Esophagus squamous epithelium (tissue), 5 donors: Measurements from ENCODE around the gene UBTD1. TPM values are rescaled to one million over a fixed set of nuclear protein-coding genes. Genes with fewer than 3 reads are reported as not detected.
A peak's percentile ranks its signal among the peaks of the same experiment; 100 is the strongest.

Experiments used
- DNase-seq: peaks from one replicate; lab custom pipeline; 2025; lab: John Stamatoyannopoulos, UW
- H3K27ac ChIP-seq, 4 donors: fragments of 200-600 bp; sonication (generic); one replicate each; pipeline ENCODE4 v1.5.1; 2016 to 2019; ENCODE audit warnings: mild to moderate bottlenecking in 1 of 4
- H3K27me3 ChIP-seq, 4 donors: fragments of 200-600 bp; sonication (generic); 1 replicate in 3 of 4; 2 replicates in 1 of 4; pipeline versions ENCODE4 v1.5.1 to v1.6.0; 2017 to 2021; ENCODE audit warnings: antibody characterized with exemption in 1 of 4
- H3K36me3 ChIP-seq, 3 donors: fragments of 200-600 bp; sonication (generic); one replicate each; pipeline ENCODE4 v1.5.1; 2016 to 2019
- H3K4me1 ChIP-seq, 3 donors: fragments of 200-600 bp; sonication (generic); one replicate each; pipeline ENCODE4 v1.5.1; 2017 to 2019
- H3K4me3 ChIP-seq, 4 donors: fragments of 200-600 bp; sonication (generic); 1 replicate in 3 of 4; 2 replicates in 1 of 4; pipeline ENCODE4 v1.5.1; 2016 to 2019; ENCODE audit warnings: mild to moderate bottlenecking in 2 of 4, moderate library complexity in 1 of 4
- H3K9me3 ChIP-seq, 3 donors: fragments of 200-600 bp; sonication (generic); one replicate each; pipeline ENCODE4 v1.5.1; 2016 to 2019
- POLR2A ChIP-seq, 4 donors: fragments of 450-650 bp; IDR thresholded peaks; one replicate each; pipeline ENCODE4 v1.6.1; 2017; ENCODE audit warnings: antibody characterized with exemption in 4 of 4, mild to moderate bottlenecking in 4 of 4, moderate library complexity in 3 of 4
- WGBS, 2 donors: methylation state at CpG; one replicate each; pipeline ENCODE4 v1.1.5; 2018; 5-methylcytosine and 5-hydroxymethylcytosine counted together
- intact Hi-C: fragments of 100-400 bp; cut with DNase I; formaldehyde crosslinking; loops from one replicate; pipeline ENCODE4 v1.15.0; 2022
- total RNA-seq, 4 donors: library from RNA; depleted of rRNA; stranded (reverse); fragments of >200 nt; gene quantifications; one replicate each; pipeline ENCODE4 v1.1.0, GENCODE V29; 2016
- TF ChIP-seq, protein P1 (sequence below), 6 experiments: fragments of 450-650 bp in 4 of 6; fragments of 200-600 bp in 2 of 6; sonication (generic) in 2 of 6; IDR thresholded peaks; one replicate each; pipeline ENCODE4 v1.5.1; 2016 to 2019; ENCODE audit warnings: antibody characterized with exemption in 6 of 6, mild to moderate bottlenecking in 4 of 6, moderate library complexity in 4 of 6
- donor health status: DM: yes; HTN: yes; CAD: no.

Gene UBTD1
- total RNA-seq, 4 donors from 2014 or later, result 4.3 to 8.5 (median 5.8) TPM

GRCh38 chr10:97570146-97570788, 71.5 kb downstream of the UBTD1 start:
- H3K4me3 ChIP-seq, result no peak overlapping the region
- H3K27me3 ChIP-seq, result no peaks in the 10 kb centered on the region
- H3K9me3 ChIP-seq, result no peaks in the 10 kb centered on the region
- intact Hi-C loops, result no loop called here
- H3K27ac ChIP-seq, result peak overlapping the region; percentile 71 to 94 (median 82)
- no peak for DNase-seq
- peaks cover 0 to 36% (median 0%) of the 10 kb centered on the region in 3 donors for H3K36me3 ChIP-seq
- 75% methylated on average over 12 of the region's 33 CpGs; no CpG with 5 or more reads in 1 of the 2 donors for WGBS, 2 donors
- TF ChIP-seq POLR2A (IDR thresholded peaks at IDR 0.05), result no peak
- TF ChIP-seq, protein P1, sequence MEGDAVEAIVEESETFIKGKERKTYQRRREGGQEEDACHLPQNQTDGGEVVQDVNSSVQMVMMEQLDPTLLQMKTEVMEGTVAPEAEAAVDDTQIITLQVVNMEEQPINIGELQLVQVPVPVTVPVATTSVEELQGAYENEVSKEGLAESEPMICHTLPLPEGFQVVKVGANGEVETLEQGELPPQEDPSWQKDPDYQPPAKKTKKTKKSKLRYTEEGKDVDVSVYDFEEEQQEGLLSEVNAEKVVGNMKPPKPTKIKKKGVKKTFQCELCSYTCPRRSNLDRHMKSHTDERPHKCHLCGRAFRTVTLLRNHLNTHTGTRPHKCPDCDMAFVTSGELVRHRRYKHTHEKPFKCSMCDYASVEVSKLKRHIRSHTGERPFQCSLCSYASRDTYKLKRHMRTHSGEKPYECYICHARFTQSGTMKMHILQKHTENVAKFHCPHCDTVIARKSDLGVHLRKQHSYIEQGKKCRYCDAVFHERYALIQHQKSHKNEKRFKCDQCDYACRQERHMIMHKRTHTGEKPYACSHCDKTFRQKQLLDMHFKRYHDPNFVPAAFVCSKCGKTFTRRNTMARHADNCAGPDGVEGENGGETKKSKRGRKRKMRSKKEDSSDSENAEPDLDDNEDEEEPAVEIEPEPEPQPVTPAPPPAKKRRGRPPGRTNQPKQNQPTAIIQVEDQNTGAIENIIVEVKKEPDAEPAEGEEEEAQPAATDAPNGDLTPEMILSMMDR (IDR thresholded peaks at IDR 0.05), result no peak
- peaks cover 23 to 60% (median 40%) of the 10 kb centered on the region in 3 donors for H3K4me1 ChIP-seq

DNA sequence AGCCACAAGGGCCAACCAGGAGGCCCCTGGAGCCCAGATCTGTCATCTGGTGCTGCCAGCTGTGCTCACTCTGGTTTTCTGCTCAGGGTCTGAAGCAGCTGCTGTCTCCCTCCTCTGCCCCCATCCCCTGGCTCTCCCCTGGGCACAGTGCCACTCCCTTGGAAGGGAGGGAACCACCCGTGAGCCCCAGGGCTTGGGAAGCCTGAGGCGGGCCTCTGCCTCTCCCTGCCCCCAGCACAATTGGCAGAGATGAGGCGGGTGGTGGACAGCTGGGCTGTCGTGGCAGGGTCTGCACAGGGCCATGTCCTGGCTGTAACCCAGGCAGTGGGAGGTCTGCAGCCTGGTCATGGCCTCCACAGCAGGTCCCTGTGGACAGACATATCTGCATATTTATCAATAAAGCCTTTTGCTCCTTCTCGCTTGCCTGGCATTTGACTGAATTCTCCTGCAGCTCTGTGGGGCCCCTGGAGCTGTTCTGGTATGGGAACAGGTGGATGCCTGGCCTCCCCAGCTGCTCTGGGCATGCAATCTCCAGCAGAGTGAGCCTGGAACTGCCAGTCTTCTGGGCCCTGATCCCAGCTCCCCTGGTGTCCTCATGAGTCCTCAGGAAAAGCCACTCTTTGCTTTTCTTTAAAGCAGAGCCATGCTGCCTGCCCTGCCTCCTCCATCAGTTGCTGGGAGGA, 72.2 kb downstream of the UBTD1 start:
- Histone ChIP-seq H3K27me3 (no peaks in the 10 kb centered on the region), H3K9me3 (no peaks in the 10 kb centered on the region), H3K27ac (peak overlapping the region; percentile 71 to 94 (median 82)), H3K4me3 (no peak overlapping the region), H3K36me3 (peaks cover 0 to 36% (median 0%) of the 10 kb centered on the region in 3 donors), H3K4me1 (peaks cover 23 to 61% (median 40%) of the 10 kb centered on the region in 3 donors)
- WGBS, 2 donors, result 33% methylated on average over 1 of the region's 5 CpGs; no CpG with 5 or more reads in 1 of the 2 donors
- no peak for TF ChIP-seq POLR2A (IDR thresholded peaks at IDR 0.05)
- no peak for DNase-seq
- intact Hi-C loops, result no loop called here

DNA sequence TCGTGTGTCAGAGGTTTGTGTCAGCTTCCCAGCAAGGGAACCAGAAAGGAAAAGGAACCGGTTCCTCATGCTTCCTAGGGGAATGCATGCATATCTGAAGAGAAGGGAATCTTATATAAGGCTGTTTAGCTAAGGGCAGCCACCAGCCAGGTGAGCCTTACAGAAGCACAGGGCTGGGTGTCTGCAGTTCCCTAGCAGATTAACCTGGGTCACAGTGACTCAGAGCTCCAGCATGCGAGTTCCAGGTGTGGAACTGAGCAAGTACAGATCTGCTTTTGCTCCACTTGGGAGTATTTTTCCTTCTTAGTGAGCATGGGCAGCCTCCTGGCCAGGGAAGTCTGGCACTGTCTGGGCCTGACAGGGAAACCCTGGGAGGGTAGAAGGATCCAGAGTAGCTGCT, 72.9 kb downstream of the UBTD1 start:
- intact Hi-C loops, result no loop called here
- Histone ChIP-seq H3K27ac (peak overlapping the region; percentile 89 to 94 (median 92)), H3K27me3 (no peaks in the 10 kb centered on the region), H3K36me3 (peaks cover 0 to 36% (median 0%) of the 10 kb centered on the region in 3 donors), H3K4me1 (peaks cover 23 to 55% (median 34%) of the 10 kb centered on the region in 3 donors), H3K4me3 (no peak overlapping the region), H3K9me3 (no peaks in the 10 kb centered on the region)
- 47 to 56% methylated on average over 3 of the region's 3 CpGs for WGBS, 2 donors
- TF ChIP-seq, protein P1 (IDR thresholded peaks at IDR 0.05), result no peak
- no peak for TF ChIP-seq POLR2A (IDR thresholded peaks at IDR 0.05)
- no peak for DNase-seq

- TF ChIP-seq, protein P1 (IDR thresholded peaks at IDR 0.05), result peak; percentile 41 to 92 (median 80)
- TF ChIP-seq POLR2A (IDR thresholded peaks at IDR 0.05), result no peak
- Histone ChIP-seq H3K4me1 (peaks cover 23 to 55% (median 34%) of the 10 kb centered on the region in 3 donors), H3K27me3 (no peaks in the 10 kb centered on the region), H3K27ac (peak within 1 kb of the TSS; percentile 89 to 94 (median 92)), H3K9me3 (no peaks in the 10 kb centered on the region), H3K4me3 (peak within 1 kb of the TSS in 1 of 4 donors; percentile 4), H3K36me3 (peaks cover 0 to 36% (median 0%) of the 10 kb centered on the region in 3 donors)
- intact Hi-C loops, result no loop called here
- DNase-seq, result no peak
- WGBS, 2 donors, result 50 to 62% methylated on average over 3 to 12 of the region's 16 CpGs
Measured at GRCh38 chr10:97572214-97572989, 73.7 kb downstream of the UBTD1 start, which contains the start of gene ANKRD2. ANKRD2 (plus strand) TSS chr10:97572779; CDS start chr10:97572789, 10 bp downstream.

- TF ChIP-seq, protein P1 (IDR thresholded peaks at IDR 0.05), result no peak
- TF ChIP-seq POLR2A (IDR thresholded peaks at IDR 0.05), result no peak
- Histone ChIP-seq H3K27ac (peak overlapping the region in 3 of 4 donors; percentile 89 to 94 (median 92)), H3K4me1 (peaks cover 23 to 55% (median 34%) of the 10 kb centered on the region in 3 donors), H3K36me3 (peaks cover 0 to 34% (median 0%) of the 10 kb centered on the region in 3 donors), H3K27me3 (peaks cover 0 to 4% (median 0%) of the 10 kb centered on the region in 4 donors), H3K4me3 (no peak overlapping the region), H3K9me3 (no peaks in the 10 kb centered on the region)
- WGBS, 2 donors, result 89% methylated on average over 2 of the region's 2 CpGs; no CpG with 5 or more reads in 1 of the 2 donors
- intact Hi-C loops, result no loop called here
- DNase-seq, result no peak
Measured at GRCh38 chr10:97573021-97573420, 74.3 kb downstream of the UBTD1 start.
